ENCODE data around the gene LZTR1.

Gene LZTR1

DNA sequence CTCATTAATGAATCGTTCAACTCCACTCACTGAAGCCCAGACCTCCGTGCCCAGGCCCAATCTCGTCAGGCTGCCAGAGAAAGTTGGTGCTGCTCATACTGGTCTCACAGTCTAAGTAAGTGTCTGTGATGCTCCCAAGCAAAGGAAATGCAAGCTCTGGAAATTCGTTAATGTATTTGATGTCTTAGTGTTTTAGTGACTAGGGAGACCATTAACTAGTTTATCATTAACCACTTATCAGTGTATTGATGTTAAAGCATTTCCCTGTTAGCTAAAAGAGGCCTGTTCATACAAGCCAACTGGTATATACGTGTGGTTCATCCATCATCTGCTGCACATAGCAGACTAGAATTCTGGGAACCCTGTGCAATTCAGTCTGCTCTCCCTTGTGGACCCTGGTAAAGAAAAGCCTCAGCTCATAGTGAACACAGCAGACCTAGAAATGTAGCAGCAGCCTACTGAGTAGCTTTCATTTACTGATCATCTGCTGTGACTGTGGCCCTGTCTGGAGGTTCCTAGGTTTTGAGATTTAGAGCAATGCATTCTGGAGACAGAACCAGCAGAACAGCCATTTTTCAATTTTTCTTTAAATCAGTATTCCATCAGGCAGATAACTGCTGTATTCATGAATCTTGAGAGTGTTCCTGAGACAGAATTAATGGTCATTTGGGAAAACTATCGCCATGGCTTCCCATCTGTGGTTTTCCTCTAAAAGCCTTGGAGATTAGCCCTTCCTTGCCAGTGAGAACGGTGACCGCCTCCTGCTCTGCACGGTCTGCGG lies 30.8 kb upstream of the LZTR1 start:
- no peak for DNase-seq

DNA sequence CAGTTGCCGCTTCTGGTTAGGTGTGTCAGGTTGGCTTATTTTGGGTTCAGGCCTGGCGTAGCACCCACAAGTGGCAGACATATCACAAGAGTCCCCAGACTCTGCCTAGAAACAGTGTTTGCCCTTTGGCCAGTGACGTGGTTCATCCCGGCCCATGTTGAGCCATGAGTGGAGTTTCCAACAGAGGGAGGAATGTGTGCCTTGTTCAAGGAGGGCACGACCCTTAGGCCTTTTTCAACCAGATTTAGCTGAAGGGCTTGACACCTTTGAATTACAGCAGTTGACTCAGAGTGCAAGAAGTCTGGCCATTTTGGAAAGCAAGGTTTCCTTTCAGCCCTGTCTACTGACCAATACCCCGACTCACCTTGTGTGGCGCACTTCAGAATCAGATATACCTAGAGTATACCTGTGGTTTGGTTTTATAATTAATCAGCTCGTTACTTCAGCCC lies 30.1 kb upstream of the LZTR1 start:
- DNase-seq, result no peak

DNA sequence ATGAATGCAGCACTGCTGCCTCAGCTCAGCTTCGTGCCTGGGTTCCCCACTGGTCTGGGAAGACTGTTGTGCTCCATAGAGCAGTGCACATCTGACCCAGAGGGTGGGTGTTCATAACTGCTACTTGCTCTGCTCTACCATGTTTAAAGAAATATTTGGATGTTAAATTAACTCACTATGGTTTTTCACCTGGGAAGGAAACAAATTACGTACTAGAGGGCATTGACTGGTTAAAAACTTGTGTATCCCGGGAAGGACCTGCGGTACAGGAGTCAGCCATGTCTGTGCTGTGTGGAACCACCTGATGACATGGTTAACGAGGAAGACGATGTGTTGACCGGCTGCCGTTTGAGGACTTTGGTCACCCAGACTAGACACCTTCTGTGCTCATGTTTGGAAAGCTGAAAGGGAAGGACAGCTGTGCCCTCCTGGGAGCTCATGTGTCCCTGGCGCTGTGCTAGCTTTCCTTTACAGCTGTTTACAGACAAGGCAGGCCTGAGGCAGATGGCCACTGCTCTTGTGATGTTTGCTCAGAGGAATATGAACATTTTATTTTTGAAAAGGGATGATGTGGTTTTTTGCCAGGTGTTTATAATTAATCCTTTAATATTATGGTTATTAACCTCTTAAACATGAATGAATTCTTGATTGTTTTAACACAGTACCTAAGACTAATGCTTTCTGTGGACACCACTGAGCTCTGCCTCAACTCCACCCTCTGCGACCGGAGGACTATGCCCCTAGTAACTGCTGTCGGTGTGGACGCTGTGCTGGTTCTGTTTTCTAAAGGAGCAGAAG lies 29.4 kb upstream of the LZTR1 start:
- DNase-seq, result no peak

DNA sequence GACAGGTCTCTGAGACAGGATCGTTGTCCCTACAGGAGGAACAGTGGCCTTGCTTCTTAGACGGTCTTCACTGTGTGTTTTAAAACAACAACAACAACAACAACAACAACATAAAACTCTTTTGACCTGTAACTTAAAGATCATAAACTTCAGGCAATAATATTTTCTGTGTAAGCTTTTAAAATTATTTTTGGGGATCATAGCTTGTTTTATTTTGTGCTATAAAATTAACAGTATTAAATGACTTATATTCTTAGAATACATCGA lies 28.8 kb upstream of the LZTR1 start:
- no peak for DNase-seq

DNA sequence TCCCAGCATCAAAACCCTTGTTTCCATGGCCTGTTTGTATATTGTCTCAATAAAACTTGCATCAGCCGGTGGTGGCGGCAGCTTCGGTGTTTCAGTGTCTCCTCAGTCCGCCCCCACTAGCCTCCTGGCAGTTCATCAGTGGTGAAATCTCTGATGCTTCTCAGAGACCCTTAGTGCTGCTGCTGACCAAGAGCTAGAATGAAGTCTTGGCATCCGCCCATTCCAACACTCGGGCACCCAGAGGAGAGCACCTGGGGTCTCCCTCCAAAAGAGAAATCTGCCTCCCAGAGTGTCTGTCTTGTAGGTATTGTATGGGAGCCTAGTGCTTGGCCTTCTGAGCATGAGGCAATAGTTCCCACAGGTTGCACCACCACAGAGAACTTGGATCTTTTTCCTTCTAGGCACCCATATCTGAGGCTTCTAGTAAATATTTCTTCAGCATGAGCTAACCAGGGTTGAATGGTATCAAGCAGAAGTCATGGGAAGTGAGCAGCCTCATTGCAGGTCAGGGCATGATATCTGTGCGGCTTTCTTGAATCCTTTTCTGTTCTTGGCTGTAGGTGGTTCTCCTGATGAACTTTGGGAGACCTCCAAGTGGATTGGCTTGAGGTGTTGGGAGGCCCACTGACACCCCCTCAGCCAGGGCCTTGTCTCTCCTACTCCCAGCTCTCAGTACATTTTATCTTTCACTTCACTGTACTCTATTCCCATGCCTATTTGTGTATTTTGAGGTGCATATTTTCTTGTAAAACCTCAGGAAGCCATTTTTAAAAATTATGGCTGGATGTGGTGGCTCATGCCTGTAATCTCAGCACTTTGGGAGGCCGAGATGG lies 28.2 kb upstream of the LZTR1 start:
- no peak for DNase-seq

DNA sequence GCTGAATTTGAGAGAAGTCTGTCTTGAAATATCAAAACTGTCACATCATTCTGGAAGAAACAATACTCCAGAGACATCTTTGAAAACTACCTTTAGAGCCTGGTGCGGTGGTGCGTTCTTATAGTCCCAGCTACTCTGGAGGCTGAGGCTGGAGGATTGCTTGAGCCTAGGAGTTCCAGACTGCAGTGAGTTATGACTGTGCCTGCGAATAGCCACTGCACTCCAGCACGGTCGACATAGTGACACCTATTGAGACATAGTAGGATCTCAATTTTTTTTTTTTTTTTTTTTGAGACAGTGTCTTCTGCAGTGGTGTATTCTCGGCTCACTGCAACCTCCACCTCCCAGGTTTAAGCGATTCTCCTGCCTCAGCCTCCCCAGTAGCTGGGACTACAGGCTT lies 26.5 kb upstream of the LZTR1 start:
- no peak for DNase-seq

DNA sequence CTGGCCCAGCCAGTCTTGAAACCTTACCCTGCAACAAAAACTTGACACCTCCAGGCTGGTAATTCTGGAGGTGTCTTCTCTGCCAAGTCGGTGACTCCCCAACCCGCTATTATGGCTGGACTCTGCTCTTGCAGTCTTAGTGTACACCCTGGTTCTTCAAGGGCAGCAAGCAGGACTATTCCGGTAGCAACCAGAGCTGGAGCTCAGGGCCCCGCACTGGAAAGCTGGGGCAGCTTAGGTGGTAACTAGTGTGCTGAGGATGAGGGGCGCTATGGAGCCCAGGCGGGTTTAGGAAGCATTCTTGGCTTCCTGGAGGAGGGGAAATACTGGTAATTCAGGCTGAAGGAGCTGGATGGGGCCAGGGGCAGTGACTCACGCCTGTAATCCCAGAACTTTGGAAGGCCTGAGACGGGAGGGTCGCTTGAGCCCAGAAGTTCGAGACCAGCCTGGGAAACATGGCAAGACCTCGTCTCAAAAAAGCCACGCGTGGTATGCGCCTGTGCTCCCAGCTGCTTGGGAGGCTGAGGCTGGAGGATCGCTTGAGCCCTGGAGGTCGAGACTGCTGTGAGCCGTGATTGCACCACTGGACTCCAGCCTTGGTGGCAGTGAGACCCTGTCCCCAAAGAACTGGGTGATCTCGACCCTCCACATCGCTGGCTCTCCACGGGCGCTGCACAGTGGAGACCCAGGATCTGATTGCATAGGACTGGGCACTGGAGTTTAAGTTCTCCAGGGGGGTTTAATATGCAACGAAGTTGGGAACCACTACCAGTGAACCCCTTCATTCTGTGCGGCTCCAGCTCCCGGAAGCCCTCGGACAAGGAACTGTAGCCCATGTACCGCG lies 25.6 kb upstream of the LZTR1 start:
- no peak for DNase-seq

DNA sequence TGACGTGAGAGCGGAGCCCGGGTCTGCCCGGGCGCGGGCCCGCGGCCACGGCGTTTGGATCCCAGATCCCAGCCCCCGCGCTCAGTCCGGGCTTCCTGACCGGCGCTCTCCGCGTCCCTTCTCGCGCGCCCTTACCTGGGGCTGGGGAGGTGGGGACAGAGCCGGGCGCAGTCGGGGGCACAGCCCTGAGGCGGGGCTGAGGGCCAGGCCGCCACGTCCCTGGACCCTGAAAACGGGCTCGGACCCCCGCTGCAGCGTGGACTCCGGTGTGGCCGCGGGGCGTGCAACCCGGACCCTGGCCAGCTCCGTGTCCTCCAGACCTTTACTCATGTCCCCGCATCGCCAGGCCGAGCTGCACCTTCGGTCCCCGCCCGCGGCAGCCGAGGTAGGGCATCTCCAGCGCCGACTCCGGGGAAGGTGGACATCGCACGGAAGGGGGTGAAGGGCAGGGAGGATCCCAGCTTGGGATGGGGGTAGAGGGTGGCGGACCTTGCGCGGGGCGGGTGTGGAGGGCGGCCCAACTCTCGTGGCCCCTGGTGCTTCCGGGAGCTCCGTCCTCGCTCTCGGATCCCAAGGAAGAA lies 24.9 kb upstream of the LZTR1 start:
- no peak for DNase-seq

DNA sequence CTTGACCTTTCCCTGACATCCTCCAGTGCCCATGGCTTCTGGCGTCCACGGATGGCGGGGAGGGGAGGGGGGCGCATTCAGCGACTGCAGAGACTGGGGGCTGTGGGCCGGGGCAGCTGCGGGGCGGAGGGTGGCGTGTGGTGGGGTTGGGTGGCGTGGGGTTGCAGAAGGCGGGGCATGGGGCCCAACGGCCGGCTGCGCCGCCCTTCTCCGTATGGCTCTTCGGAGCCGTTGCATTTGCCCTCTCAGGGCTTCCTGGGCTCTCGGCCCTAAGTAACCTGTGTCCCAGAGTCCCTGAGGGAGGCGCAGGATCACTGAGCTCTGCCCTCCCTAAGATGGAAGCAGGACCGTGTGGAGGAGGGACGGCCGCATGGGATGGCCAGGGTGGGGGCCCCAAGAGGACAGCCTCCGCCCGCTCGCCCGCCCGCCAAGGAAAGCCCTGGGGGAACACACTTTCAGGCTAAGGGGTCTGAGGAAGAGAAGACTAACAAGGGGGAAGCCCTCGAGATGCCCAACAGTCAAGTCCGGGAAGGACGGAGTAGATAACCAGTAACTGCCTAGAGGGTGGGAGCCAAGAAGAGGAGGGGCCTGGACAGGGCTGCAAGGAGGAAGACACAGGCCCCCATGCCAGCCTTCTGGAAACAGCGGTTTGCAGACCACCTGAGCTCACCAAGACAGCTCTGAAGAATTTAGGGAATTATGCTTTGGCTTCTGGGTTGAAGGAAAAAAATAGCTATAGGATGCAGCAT lies 24.2 kb upstream of the LZTR1 start:
- no peak for DNase-seq

DNA sequence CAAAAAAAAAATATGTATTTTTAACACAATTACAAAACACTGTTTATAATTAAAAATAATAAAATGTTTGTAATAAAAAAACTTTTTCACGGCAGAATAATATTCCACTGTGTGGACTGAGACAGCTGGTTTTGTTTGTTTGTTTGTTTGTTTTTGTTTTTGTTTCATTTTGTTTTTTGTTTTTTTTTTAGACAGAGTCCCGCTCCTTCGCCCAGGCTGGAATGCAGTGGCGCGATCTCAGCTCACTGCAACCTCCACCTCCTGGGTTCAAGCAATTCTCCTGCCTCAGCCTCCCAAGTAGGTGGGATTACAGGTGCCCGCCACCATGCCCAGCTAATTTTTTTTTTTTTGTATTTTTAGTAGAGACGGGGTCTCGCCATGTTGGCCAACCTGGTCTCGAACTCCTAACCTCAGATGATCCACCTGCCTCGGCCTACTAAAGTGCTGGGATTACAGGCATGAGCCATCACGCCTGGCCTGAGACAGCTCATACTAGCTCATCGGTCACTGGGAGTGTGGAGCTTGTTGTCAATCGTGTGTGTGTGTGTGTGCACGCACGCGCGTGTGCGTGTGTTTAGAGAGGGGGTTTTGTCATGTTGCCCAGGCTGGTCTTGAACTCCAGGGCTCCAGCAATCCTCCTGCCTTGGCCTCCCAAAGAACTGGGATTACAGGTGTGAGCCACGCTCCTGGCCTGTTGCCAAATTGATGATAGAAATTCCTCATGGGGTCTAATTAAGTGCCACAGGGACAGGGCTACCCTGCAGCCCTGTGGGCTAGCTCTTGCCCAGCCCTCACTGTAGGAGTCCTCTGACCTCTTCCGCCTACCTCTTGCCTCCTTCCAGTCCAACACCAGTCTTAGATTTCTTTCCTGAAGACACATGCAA lies 22.3 kb upstream of the LZTR1 start:
- DNase-seq, result no peak

DNA sequence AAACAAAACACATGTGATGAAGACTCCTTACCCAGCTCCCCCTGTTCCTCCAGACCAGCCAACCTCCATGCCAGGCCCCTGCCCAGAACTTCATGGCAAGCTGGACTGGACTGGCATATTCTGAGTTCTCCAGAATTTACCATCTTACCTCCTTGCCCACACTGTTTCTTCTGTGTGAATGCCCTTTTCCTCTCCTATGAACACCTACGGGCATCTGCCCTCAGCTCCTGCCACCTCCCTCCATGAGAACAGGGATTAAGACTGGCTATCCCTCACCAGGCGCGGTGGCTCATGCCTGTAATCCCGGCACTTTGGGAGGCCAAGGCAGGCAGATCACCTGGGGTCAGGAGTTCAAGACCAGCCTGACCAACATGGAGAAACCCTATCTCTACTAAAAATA lies 21.5 kb upstream of the LZTR1 start:
- no peak for DNase-seq

DNA sequence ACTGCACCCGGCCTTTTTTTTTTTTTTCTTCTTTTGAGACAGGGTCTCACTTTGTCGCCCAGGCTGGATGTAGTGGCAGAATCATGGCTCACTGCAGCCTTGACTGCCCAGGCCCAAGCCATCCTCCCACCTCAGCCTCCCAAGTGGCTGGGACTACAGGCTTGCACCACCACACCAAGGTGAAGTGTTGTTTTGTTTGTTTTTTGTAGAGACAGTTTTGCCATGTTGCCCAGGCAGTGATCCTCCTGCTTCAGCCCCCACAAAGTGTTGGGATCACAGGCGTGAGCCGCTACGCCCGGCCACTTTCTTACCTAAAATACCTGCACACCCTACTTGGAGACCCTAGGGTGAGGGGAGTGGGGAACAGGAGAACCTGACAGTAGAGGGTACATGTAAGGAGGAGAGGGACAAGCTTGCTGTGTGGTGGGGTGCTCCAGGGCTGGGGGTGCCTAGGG lies 19.6 kb upstream of the LZTR1 start:
- no peak for DNase-seq

DNA sequence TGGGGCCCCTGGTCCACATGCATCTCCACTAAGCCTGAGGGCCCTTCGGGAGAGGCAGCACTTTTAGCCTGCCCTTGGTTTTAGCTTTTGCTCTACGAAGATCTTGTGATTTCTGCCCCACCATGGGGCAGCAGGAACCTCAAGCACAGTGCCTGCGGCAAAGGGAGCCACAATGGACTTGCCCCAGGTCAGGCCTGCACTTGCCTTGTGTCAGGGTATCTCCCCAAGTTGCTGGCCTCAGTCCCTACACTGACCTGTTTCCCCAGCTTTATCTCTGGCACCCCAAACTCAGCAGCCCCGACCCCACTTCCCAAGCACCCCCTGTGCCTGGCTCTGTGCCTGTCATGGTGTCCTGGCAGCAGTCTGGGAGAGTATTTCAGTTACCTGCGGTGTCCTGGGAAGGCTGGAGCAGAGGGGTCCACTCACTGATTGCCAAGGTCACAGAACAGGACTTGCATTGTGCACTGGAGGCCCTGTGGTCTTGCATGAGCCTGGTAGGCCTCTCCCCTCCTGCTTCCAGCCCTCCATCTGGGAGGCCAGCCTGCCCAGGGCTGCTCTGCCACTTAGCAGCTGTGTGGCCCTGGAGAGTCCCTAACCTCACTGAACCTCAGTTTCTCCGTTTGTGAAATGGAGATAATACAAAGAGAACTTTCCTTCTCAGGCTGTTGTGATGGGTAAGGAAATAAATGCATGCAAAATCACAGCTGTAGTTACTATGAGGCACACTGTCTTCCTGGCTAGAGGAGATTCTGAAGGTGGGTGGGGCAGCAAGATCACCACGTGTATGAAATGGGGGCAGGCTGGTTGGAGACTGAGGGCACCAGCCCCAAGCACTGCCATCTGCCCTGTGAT lies 18.7 kb upstream of the LZTR1 start:
- DNase-seq, result no peak

DNA sequence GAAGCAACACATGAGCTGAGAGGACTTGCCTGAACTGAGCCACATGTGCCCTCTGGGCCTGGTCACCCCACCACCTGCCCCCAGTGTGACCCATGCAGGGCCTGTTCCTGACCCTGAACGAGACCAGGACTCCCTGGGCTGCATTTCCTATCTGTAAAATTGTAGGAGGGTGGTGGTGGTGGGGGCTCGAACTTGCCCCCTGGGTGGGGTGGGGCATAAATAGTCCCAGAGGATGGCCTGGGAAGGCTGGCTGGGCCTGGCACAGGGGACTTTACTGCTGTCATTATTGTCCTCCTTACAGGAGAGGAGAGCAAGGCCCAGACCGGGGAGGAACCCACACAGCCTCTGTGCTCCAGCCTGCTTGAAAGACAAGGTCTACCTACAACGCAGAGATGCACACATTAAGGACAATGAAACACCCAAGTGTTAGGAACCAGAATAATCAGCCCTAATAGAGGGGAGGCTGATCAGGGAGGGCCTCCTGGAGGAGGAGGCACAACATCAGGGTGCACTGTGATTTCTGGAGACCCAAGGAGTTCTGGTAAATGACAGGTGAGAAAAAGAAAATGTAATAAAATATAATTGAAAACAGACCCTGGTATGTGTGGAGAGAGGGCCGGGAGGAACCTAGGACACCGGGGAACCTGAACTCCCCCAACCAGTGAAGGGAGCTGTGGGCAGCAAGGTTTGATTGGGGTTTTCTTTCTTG lies 17.9 kb upstream of the LZTR1 start:
- DNase-seq, result no peak

DNA sequence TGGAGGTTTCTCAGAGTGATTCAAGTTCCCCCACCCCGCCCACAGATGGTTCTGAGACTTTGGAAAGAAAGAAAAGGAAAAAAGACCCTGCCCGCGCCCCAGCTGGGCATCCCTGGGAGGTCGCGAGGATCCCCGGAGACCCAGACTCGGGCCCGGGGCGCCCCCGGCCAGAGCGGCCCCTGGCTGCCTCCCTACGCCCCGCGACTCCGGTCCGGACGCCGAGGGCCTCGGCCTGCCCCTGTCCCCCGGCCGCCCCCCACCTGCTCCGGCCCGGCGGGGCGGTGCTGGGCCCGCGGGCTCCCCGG lies 17.3 kb upstream of the LZTR1 start:
- DNase-seq, result no peak

DNA sequence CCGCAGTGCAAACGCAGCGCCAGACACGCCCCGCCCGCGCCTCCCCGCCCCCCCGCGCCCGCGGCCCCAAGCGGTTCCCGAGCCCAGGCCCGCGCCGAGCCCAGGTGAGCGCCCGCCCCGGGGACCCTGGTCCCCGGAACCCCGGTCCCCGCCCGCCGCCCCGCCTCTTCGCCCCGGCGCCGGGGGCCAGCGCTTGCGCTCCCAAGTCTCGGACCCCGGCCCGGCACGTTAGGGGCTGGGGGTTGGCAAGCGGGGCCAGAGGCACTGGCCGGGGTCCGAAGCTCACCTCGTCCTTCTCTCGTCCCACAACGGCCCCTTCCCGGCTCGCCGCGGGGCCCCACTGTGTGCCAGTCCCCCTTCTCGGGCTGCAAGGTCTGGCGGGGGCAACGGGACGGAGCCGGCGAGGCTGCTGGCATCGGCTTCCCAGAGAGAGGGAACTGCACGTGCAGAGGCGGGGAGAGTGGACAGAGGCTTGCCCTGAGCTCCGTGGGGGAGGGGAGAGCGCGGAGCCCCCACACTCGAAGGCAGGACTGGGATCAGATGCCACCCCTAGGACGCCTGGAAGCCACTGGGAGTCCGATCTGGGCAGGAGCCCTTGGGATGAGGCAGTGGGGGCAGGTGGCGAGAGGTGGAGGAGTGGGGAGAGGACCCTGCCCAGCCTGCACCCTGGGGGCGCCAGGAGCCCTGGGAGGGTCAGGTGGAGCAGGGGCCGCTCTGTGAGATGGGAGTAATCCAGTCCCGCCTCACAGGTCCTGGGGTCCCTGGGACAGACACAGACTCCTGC lies 16.8 kb upstream of the LZTR1 start:
- DNase-seq, result no peak

DNA sequence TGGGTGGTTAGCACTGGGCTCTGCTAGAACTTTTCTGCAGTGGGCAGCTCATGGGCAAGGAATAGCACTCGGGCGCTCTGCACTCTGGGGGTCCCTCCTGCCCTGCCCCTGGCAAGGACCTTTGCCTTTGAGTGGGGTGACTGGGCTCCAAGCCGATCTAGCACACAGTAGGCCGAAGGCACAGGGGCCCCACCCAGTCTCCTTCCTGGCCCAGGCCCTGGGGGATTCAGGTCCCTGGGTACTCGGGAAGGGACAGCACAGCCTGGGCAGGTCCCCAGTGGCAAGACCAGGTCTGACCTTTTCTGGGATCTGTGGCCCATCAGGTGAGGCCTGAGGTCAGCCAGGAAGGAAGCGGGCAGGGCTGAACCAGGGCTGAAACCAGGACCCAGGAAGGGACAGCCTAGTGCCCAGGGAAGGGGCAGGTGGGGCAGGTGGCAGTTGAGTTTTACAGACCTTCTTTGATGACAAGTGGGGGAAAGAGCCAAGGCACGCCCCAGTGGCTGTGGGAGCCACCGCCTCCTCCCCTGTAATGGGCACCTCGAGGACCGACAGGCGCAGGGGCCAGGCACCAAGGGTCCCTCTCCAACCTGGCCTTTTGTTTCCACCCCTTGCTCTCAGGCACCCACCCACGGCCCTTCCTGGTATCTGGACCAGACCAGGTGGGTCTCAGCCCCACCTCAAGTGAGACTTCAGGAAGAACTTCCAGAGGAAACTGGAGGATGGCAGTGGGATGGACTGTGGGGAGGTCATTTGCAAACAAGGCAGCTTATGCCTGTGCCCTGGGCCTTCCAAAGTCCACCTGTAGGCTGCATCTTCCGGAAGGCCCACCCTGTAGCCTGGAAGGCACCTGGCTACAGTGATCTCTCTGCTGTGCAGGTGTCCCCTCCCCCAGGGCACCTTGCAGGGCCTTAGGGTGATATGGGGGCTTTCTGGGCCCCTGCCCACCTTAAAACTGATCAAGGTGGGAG lies 15.9 kb upstream of the LZTR1 start:
- no peak for DNase-seq
